OCI-LY3 (cell line): Measurements from ENCODE around the gene ZNF607.

Experiments
- H2AFZ ChIP-seq: fragments of 200-600, 300-600 bp; shearing (Covaris generic); 2 replicates; pipeline ENCODE4 v1.6.0; 2014; ENCODE audit warnings: antibody characterized with exemption, low read depth, low read length
- H3K27ac ChIP-seq: fragments of 200-600, 300-600 bp; sonication (generic); 2 replicates; pipeline ENCODE4 v1.5.1; 2014; ENCODE audit warnings: mild to moderate bottlenecking, low read length, moderate library complexity, mixed read lengths
- H3K27me3 ChIP-seq: fragments of 200-600, 300-600 bp; sonication (generic); 2 replicates; pipeline ENCODE4 v1.6.1; 2014; ENCODE audit warnings: low read depth, low read length, mixed read lengths
- H3K36me3 ChIP-seq: fragments of 200-600, 300-600 bp; sonication (generic); replicated peaks from 2 replicates; pipeline ENCODE3; 2014; ENCODE audit warnings: low read depth, low read length, mixed read lengths
- H3K4me1 ChIP-seq: fragments of 300-600, 200-600 bp; sonication (generic); 2 replicates; pipeline ENCODE4 v1.6.1; 2014; ENCODE audit warnings: low read length, mixed read lengths
- H3K4me2 ChIP-seq: fragments of 200-600, 300-600 bp; sonication (generic); 2 replicates; pipeline ENCODE4 v1.6.1; 2014; ENCODE audit warnings: low read length, mixed read lengths
- H3K4me3 ChIP-seq: fragments of 300-600, 200-600 bp; sonication (generic); 2 replicates; pipeline ENCODE4 v1.5.1; 2014; ENCODE audit warnings: antibody characterized with exemption, mild to moderate bottlenecking, low read length, moderate library complexity
- H3K79me2 ChIP-seq: fragments of 300-600, 200-600 bp; shearing (Covaris generic); 2 replicates; pipeline ENCODE4 v1.6.1; 2014; ENCODE audit warnings: mild to moderate bottlenecking, low read length, mixed read lengths
- H3K9ac ChIP-seq: fragments of 300-600, 200-600 bp; shearing (Covaris generic); 2 replicates; pipeline ENCODE4 v1.6.0; 2014; ENCODE audit warnings: mild to moderate bottlenecking, low read length, moderate library complexity
- H3K9me3 ChIP-seq: fragments of 200-600, 300-600 bp; shearing (Covaris generic); 2 replicates; pipeline ENCODE4 v1.6.1; 2014; ENCODE audit warnings: low read length, mixed read lengths; ENCODE audit not compliant: insufficient read depth
- H4K20me1 ChIP-seq: fragments of 200-600, 300-600 bp; sonication (generic); 2 replicates; pipeline ENCODE4 v1.6.1; 2016; ENCODE audit warnings: low read length, mixed read lengths; ENCODE audit not compliant: insufficient read depth
- EZH2phosphoT487 ChIP-seq: fragments of 200-600 bp; shearing (Covaris generic); IDR thresholded peaks from 2 replicates; pipeline ENCODE4 v1.6.1; 2018; ENCODE audit warnings: antibody characterized with exemption, mixed run types, low read depth
- TF ChIP-seq, protein P1 (sequence below): fragments of 200-600, 300-600 bp; sonication (generic); IDR thresholded peaks from 2 replicates; pipeline ENCODE4 v1.5.1; 2014; ENCODE audit warnings: antibody characterized with exemption, low read length, low read depth

The ZNF607 gene

DNA sequence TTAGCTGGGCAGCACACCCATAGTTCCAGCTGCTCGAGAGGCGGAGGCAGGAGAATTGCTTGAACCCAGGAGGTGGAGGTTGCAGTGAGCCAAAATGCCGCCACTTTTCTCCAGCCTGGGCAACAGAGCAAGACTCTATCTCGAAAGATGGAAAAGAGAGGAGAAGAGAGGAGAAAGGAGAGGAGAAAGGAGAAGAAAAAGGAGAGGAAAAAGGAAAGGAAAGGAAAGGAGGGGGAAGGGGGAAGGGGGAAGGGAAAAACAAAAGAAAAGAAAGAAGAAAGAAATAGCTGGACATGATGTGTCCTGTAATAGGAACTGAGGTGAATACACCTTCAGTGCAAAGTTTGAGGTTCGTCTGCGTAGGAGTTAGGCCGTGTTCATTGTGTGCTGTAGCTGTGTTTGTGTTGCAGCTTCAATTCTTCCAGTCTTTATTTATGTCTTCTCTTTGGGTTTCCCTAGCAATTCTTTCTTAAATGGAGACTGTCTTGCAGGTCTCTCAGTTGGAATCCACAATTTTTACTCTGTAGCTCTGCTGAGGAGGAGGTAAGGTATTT is 13.4 kb downstream of the ZNF607 start:
- Histone ChIP-seq H3K4me1 (no peaks in the 10 kb centered on the region), H2AFZ (no peak overlapping the region), H3K36me3 (peaks cover 79% of the 10 kb centered on the region), H3K27me3 (no peaks in the 10 kb centered on the region), H3K9ac (no peak overlapping the region), H3K4me2 (no peak overlapping the region), H3K9me3 (no peaks in the 10 kb centered on the region), H4K20me1 (no peaks in the 10 kb centered on the region), H3K27ac (no peak overlapping the region), H3K4me3 (no peak overlapping the region), H3K79me2 (no peaks in the 10 kb centered on the region)
- no peak for TF ChIP-seq EZH2phosphoT487
- TF ChIP-seq, protein P1, sequence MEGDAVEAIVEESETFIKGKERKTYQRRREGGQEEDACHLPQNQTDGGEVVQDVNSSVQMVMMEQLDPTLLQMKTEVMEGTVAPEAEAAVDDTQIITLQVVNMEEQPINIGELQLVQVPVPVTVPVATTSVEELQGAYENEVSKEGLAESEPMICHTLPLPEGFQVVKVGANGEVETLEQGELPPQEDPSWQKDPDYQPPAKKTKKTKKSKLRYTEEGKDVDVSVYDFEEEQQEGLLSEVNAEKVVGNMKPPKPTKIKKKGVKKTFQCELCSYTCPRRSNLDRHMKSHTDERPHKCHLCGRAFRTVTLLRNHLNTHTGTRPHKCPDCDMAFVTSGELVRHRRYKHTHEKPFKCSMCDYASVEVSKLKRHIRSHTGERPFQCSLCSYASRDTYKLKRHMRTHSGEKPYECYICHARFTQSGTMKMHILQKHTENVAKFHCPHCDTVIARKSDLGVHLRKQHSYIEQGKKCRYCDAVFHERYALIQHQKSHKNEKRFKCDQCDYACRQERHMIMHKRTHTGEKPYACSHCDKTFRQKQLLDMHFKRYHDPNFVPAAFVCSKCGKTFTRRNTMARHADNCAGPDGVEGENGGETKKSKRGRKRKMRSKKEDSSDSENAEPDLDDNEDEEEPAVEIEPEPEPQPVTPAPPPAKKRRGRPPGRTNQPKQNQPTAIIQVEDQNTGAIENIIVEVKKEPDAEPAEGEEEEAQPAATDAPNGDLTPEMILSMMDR, result no peak

DNA sequence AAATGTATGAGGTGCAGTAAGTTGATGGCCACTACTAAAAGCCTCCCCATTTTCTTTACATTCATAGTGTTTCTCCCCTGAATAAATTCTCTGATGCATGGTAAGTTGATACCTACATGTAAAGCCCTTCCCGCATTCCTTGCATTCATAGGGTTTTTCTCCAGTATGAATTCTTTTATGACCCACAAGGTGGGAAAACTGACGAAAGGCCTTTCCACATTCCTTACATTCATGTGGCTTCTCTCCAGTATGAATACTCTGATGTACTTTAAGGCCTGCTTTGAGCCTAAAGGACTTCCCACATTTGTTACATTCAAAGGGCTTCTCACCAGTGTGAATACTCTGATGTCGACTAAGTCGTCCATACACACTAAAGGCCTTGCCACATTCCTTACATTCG is 20.5 kb downstream of the ZNF607 start:
- Histone ChIP-seq H3K9ac (no peak overlapping the region), H3K9me3 (peaks cover 45% of the 10 kb centered on the region), H2AFZ (no peak overlapping the region), H3K4me1 (no peaks in the 10 kb centered on the region), H4K20me1 (no peaks in the 10 kb centered on the region), H3K27ac (no peak overlapping the region), H3K36me3 (peaks cover 76% of the 10 kb centered on the region), H3K4me2 (no peak overlapping the region), H3K79me2 (no peaks in the 10 kb centered on the region), H3K27me3 (no peaks in the 10 kb centered on the region), H3K4me3 (no peak overlapping the region)
- TF ChIP-seq EZH2phosphoT487, result no peak
- TF ChIP-seq, protein P1, result no peak

DNA sequence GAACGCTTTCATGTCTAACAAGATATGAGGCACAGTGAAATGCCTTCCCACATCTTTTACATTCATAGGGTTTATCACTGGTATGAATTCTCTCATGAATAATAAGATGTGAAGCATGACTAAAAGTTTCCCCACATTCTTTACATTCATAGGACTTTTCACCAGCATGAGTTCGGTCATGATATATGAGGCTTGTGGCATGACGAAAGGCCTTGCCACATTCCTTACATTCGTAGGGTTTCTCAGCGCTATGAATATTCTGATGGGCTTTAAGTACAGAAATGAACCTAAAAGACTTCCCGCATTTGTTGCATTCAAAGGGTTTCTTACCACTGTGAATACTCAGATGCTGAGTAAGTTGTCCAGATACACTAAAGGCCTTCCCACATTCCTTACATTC is 21.3 kb downstream of the ZNF607 start:
- H4K20me1 ChIP-seq, result no peaks in the 10 kb centered on the region
- no peak overlapping the region for H3K4me3 ChIP-seq
- H3K9me3 ChIP-seq, result peaks cover 45% of the 10 kb centered on the region
- H3K27ac ChIP-seq, result no peak overlapping the region
- H3K36me3 ChIP-seq, result peaks cover 69% of the 10 kb centered on the region
- no peaks in the 10 kb centered on the region for H3K27me3 ChIP-seq
- no peak overlapping the region for H3K9ac ChIP-seq
- H3K79me2 ChIP-seq, result no peaks in the 10 kb centered on the region
- TF ChIP-seq EZH2phosphoT487, result no peak
- TF ChIP-seq, protein P1, result no peak
- no peak overlapping the region for H2AFZ ChIP-seq
- no peak overlapping the region for H3K4me2 ChIP-seq
- H3K4me1 ChIP-seq, result no peaks in the 10 kb centered on the region

DNA sequence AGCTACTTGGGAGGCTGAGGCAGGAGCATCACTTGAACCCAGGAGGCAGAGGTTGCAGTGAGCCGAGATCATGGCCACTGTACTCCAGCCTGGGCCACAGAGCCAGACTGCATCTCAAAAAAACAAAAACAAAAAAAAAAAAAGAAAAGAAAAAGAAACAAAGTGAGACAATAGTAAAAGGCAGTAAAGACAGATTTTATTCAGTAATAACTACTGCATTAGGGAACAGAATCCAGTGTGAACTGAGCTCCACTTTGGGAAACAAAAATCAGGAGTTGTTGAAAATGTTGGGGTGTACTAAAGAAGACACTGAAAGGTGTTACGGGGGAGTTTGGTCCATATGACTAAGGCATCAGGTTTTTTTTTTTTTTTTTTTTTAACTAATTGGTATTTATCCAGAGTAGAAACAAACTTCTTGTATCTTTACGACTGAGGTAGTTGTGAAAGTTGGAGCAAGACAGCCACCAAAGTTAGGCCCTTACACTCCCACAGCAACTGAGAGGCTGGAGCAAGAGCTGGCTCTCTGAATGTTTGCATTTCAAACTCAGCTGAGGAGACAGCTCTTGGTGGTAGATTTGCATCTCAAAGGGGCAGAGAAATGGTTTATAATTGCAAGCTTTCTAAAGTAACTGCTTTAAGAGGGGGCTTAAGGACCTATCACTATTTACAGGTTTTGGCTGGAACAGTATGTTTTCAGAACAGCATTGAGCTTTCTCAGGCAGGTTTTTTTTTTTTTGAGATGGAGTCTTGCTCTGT is 24.2 kb downstream of the ZNF607 start:
- Histone ChIP-seq H3K79me2 (no peaks in the 10 kb centered on the region), H3K9ac (no peak overlapping the region), H3K9me3 (peaks cover 53% of the 10 kb centered on the region), H3K36me3 (peaks cover 50% of the 10 kb centered on the region), H3K27me3 (no peaks in the 10 kb centered on the region), H2AFZ (no peak overlapping the region), H3K4me2 (no peak overlapping the region), H3K4me3 (no peak overlapping the region), H3K4me1 (no peaks in the 10 kb centered on the region), H4K20me1 (no peaks in the 10 kb centered on the region), H3K27ac (no peak overlapping the region)
- TF ChIP-seq EZH2phosphoT487, result no peak
- TF ChIP-seq, protein P1, result no peak
